IgD-negative memory B cell (primary cell): Measurements from ENCODE around the gene HCN4. TPM values are rescaled to one million over a fixed set of nuclear protein-coding genes. Genes with fewer than 3 reads are reported as not detected.

ENCODE experiments used
- H3K27ac Mint-ChIP-seq, 3 donors: one replicate each; pipeline ENCODE4 v1.8.0; 2020 to 2022; ENCODE audit warnings: mild to moderate bottlenecking in 3 of 3, mixed read lengths in 3 of 3, moderate library complexity in 1 of 3
- H3K27me3 Mint-ChIP-seq: one replicate; pipeline ENCODE4 v1.8.0; 2021; ENCODE audit warnings: mixed read lengths
- H3K36me3 Mint-ChIP-seq: one replicate; pipeline ENCODE4 v1.8.0; 2020; ENCODE audit warnings: mild to moderate bottlenecking, mixed read lengths
- H3K4me1 Mint-ChIP-seq, 3 donors: one replicate each; pipeline ENCODE4 v1.8.0; 2020 to 2022; ENCODE audit warnings: mixed read lengths in 3 of 3, mild to moderate bottlenecking in 1 of 3
- H3K4me3 Mint-ChIP-seq, 4 donors: one replicate each; pipeline ENCODE4 v1.8.0; 2020 to 2022; ENCODE audit warnings: mild to moderate bottlenecking in 4 of 4, mixed read lengths in 4 of 4, moderate library complexity in 3 of 4
- H3K9me3 Mint-ChIP-seq, 3 donors: one replicate each; pipeline ENCODE4 v1.8.0; 2020 to 2021; ENCODE audit warnings: mixed read lengths in 3 of 3, mild to moderate bottlenecking in 1 of 3
- polyA plus RNA-seq: library from polyadenylated mRNA; unstranded; fragments of 300-500 nt; fragmentation: Illumina TruSeq; gene quantifications from one replicate; pipeline ENCODE4 v1.2.3, GENCODE V29; 2021

HCN4 gene
- polyA plus RNA-seq, 1 donor from 2014 or later: not detected

DNA sequence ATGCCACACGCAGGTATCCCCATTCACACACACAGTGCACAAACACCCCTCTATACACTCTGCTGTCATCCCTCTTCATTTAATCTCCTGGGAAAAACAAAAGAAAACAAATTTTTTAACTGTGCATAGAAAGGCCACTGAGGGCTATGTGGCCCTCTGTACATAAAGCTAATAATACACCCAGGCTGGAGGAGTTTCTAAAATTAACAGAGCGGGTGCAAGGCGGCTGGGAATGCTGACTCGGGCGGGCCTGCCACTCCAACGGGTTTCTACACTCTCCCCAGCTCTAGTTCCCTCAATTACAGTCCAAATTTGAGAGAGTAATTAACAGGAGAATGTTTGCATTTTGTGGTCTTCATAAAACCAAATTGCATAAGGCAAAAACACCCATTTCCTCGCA, 23.1 kb downstream of the HCN4 start:
- peaks cover 1% of the 10 kb centered on the region for H3K36me3 Mint-ChIP-seq
- no peak overlapping the region for H3K27ac Mint-ChIP-seq
- no peak overlapping the region for H3K4me3 Mint-ChIP-seq
- no peaks in the 10 kb centered on the region for H3K4me1 Mint-ChIP-seq
- peaks cover 1 to 13% (median 9%) of the 10 kb centered on the region in 3 donors for H3K9me3 Mint-ChIP-seq
- peaks cover 2% of the 10 kb centered on the region for H3K27me3 Mint-ChIP-seq

DNA sequence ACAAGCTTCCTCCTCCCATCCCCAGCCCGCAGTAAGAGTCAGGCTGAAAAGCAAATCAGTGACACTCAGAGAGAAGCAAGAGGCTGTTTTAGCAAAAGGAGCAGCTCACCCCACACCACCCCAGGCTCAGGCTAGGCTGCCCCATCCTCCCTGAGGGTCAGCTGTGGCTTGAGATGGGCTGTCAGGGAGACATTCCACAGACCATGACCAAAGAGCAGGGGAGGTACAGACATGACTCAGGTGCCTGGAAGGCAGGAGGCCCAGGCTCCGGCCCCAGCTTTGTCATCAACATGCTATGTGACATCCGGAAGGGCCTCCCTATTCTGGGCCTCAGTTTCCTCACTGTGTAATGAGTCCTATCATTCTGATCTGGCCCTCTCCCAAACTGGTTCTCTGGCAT, 24.7 kb downstream of the HCN4 start:
- Mint-ChIP-seq H3K36me3 (peaks cover 1% of the 10 kb centered on the region), H3K4me3 (no peak overlapping the region), H3K27me3 (peaks cover 2% of the 10 kb centered on the region), H3K4me1 (no peaks in the 10 kb centered on the region), H3K27ac (no peak overlapping the region), H3K9me3 (peaks cover 1 to 13% (median 9%) of the 10 kb centered on the region in 3 donors)

- H3K4me3 Mint-ChIP-seq: no peak overlapping the region
- peaks cover 1% of the 10 kb centered on the region for H3K36me3 Mint-ChIP-seq
- peaks cover 5% of the 10 kb centered on the region for H3K27me3 Mint-ChIP-seq
- no peak overlapping the region for H3K27ac Mint-ChIP-seq
- no peaks in the 10 kb centered on the region for H3K4me1 Mint-ChIP-seq
- H3K9me3 Mint-ChIP-seq: peaks cover 1 to 12% (median 9%) of the 10 kb centered on the region in 3 donors
Observed at GRCh38 chr15:73341886-73342600, 26.7 kb downstream of the HCN4 start.

- H3K27me3 Mint-ChIP-seq: peaks cover 7% of the 10 kb centered on the region
- H3K36me3 Mint-ChIP-seq: peaks cover 1% of the 10 kb centered on the region
- no peak overlapping the region for H3K27ac Mint-ChIP-seq
- no peaks in the 10 kb centered on the region for H3K4me1 Mint-ChIP-seq
- H3K4me3 Mint-ChIP-seq: no peak overlapping the region
- H3K9me3 Mint-ChIP-seq: peaks cover 1 to 9% (median 8%) of the 10 kb centered on the region in 3 donors
Observed at GRCh38 chr15:73340502-73341192, 28.1 kb downstream of the HCN4 start.

GRCh38 chr15:73338606-73339374, 30.0 kb downstream of the HCN4 start:
- peaks cover 1 to 9% (median 8%) of the 10 kb centered on the region in 3 donors for H3K9me3 Mint-ChIP-seq
- no peak overlapping the region for H3K4me3 Mint-ChIP-seq
- peaks cover 1% of the 10 kb centered on the region for H3K36me3 Mint-ChIP-seq
- no peak overlapping the region for H3K27ac Mint-ChIP-seq
- peaks cover 7% of the 10 kb centered on the region for H3K27me3 Mint-ChIP-seq
- H3K4me1 Mint-ChIP-seq: no peaks in the 10 kb centered on the region

GRCh38 chr15:73338058-73338457, 30.7 kb downstream of the HCN4 start:
- H3K4me1 Mint-ChIP-seq: no peaks in the 10 kb centered on the region
- H3K9me3 Mint-ChIP-seq: peaks cover 1 to 6% (median 1%) of the 10 kb centered on the region in 3 donors
- no peak overlapping the region for H3K4me3 Mint-ChIP-seq
- H3K27me3 Mint-ChIP-seq: peaks cover 7% of the 10 kb centered on the region
- no peak overlapping the region for H3K27ac Mint-ChIP-seq
- peaks cover 1% of the 10 kb centered on the region for H3K36me3 Mint-ChIP-seq

GRCh38 chr15:73337187-73337586, 31.6 kb downstream of the HCN4 start:
- Mint-ChIP-seq H3K9me3 (peaks cover 0 to 1% (median 1%) of the 10 kb centered on the region in 3 donors), H3K27ac (peak overlapping the region in 1 of 3 donors; percentile 73), H3K4me1 (no peaks in the 10 kb centered on the region), H3K36me3 (peaks cover 1% of the 10 kb centered on the region), H3K27me3 (peaks cover 7% of the 10 kb centered on the region), H3K4me3 (no peak overlapping the region)

GRCh38 chr15:73336756-73337155, 32.0 kb downstream of the HCN4 start:
- H3K36me3 Mint-ChIP-seq: no peaks in the 10 kb centered on the region
- peaks cover 7% of the 10 kb centered on the region for H3K27me3 Mint-ChIP-seq

DNA sequence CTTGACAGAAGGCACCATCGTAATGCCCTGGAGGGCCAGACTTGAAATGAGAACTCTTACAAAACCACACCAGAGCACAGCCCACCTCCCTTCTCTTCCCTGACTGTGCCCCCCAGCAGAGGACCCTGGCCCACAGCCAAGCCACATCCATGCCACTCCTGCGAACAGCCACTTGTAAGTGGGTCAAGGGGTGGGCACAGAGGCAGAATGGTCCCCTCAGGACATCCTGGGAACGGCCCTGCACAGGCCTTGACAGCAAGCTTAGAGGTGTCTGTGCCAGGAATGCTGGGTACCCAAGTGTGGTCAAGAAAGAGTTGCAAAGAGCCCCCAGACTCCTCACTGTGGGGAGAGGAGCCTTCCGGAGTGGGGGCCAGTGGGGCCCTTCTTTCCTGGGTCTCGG, 33.3 kb downstream of the HCN4 start:
- peaks cover 7% of the 10 kb centered on the region for H3K27me3 Mint-ChIP-seq
- no peaks in the 10 kb centered on the region for H3K4me1 Mint-ChIP-seq
- H3K4me3 Mint-ChIP-seq: no peak overlapping the region
- H3K9me3 Mint-ChIP-seq: peaks cover 0 to 1% (median 0%) of the 10 kb centered on the region in 3 donors
- H3K27ac Mint-ChIP-seq: no peak overlapping the region
- H3K36me3 Mint-ChIP-seq: no peaks in the 10 kb centered on the region

More at GRCh38 chr15:73336756-73337155, 32.0 kb downstream of the HCN4 start:
- Mint-ChIP-seq H3K4me3 (no peak overlapping the region), H3K9me3 (peaks cover 0 to 1% (median 1%) of the 10 kb centered on the region in 3 donors), H3K4me1 (no peaks in the 10 kb centered on the region), H3K27ac (peak overlapping the region in 1 of 3 donors; percentile 73)

DNA sequence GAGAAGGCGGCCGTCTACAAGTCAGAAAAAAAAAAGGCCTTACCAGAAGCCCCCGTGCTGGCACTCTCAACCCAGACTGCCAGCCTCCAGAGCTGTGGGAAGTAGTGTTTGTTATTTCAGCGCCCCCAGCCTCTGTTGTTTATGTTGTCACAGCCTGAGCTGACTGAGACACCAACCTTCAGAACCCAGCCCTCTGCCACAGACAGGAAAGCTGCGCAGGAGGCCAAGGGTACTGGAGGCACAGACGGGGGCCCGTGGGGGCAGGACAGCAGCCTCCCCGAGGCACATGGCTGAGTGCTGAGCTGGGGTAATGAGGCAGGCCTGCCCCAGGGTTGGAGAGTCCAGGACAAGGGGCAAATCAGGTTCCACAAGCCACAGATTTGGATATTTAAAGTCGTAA, 33.7 kb downstream of the HCN4 start:
- H3K36me3 Mint-ChIP-seq: no peaks in the 10 kb centered on the region
- peaks cover 0 to 1% (median 0%) of the 10 kb centered on the region in 3 donors for H3K9me3 Mint-ChIP-seq
- H3K27me3 Mint-ChIP-seq: peaks cover 7% of the 10 kb centered on the region
- H3K4me3 Mint-ChIP-seq: no peak overlapping the region
- H3K4me1 Mint-ChIP-seq: no peaks in the 10 kb centered on the region
- no peak overlapping the region for H3K27ac Mint-ChIP-seq

- peaks cover 7% of the 10 kb centered on the region for H3K27me3 Mint-ChIP-seq
- peaks cover 0 to 1% (median 0%) of the 10 kb centered on the region in 3 donors for H3K9me3 Mint-ChIP-seq
- H3K27ac Mint-ChIP-seq: no peak overlapping the region
- H3K4me1 Mint-ChIP-seq: no peaks in the 10 kb centered on the region
- H3K4me3 Mint-ChIP-seq: no peak overlapping the region
- H3K36me3 Mint-ChIP-seq: no peaks in the 10 kb centered on the region
Observed at GRCh38 chr15:73334086-73334485, 34.7 kb downstream of the HCN4 start.

- Mint-ChIP-seq H3K27ac (no peak overlapping the region), H3K9me3 (no peaks in the 10 kb centered on the region), H3K4me3 (no peak overlapping the region), H3K27me3 (peaks cover 7% of the 10 kb centered on the region), H3K4me1 (no peaks in the 10 kb centered on the region), H3K36me3 (no peaks in the 10 kb centered on the region)
Observed at GRCh38 chr15:73333001-73333400, 35.8 kb downstream of the HCN4 start.

- no peaks in the 10 kb centered on the region for H3K36me3 Mint-ChIP-seq
- H3K4me1 Mint-ChIP-seq: no peaks in the 10 kb centered on the region
- H3K27me3 Mint-ChIP-seq: peaks cover 3% of the 10 kb centered on the region
- no peak overlapping the region for H3K4me3 Mint-ChIP-seq
- H3K27ac Mint-ChIP-seq: peak overlapping the region in 1 of 3 donors; percentile 86
- no peaks in the 10 kb centered on the region for H3K9me3 Mint-ChIP-seq
Observed at GRCh38 chr15:73331991-73332925, 36.5 kb downstream of the HCN4 start.

DNA sequence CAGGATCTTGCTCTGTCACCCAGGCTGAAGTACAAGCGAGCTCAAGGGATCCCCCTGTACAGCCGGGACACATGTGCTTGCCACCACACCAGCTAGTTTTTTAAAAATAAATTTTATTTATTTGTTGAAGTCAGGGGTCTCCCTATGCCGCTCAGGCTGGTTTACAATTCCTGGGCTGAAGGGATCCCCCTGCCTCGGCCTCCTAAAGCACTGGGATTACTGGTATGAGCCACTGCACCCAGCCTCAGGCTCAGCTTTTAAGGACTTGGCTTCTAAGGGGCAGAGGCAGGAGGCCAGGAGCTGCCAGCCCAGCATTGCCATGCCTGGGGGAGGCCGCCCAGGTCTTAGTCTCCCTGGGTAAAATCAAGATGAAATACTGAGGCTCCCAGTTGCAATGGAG, 37.3 kb downstream of the HCN4 start:
- Mint-ChIP-seq H3K9me3 (no peaks in the 10 kb centered on the region), H3K36me3 (no peaks in the 10 kb centered on the region), H3K4me3 (no peak overlapping the region), H3K27me3 (no peaks in the 10 kb centered on the region), H3K4me1 (no peaks in the 10 kb centered on the region), H3K27ac (no peak overlapping the region)
